ENCODE data around the gene CPVL.

CPVL gene

GRCh38 chr7:29040579-29040925 lies 105.8 kb downstream of the CPVL start:
- no peak for DNase-seq

- no peak for DNase-seq
Measured at GRCh38 chr7:29039821-29040578, 106.3 kb downstream of the CPVL start.

GRCh38 chr7:29038463-29038862 lies 107.9 kb downstream of the CPVL start:
- no peak for DNase-seq

- peak; percentile 71 for DNase-seq
Measured at GRCh38 chr7:29035044-29035740, 111.1 kb downstream of the CPVL start.

GRCh38 chr7:29033584-29033983 lies 112.8 kb downstream of the CPVL start:
- DNase-seq: no peak

GRCh38 chr7:29032146-29032545 lies 114.2 kb downstream of the CPVL start:
- no peak for DNase-seq

GRCh38 chr7:29030781-29031275 lies 115.5 kb downstream of the CPVL start:
- no peak for DNase-seq

- DNase-seq: no peak
Measured at GRCh38 chr7:29022291-29022988, 123.9 kb downstream of the CPVL start.

GRCh38 chr7:29019896-29020295 lies 126.4 kb downstream of the CPVL start:
- no peak for DNase-seq

GRCh38 chr7:29019387-29019786 lies 127.0 kb downstream of the CPVL start:
- DNase-seq: no peak

GRCh38 chr7:29017713-29018112 lies 128.6 kb downstream of the CPVL start:
- DNase-seq: no peak

GRCh38 chr7:29014725-29015124 lies 131.6 kb downstream of the CPVL start:
- no peak for DNase-seq

- no peak for DNase-seq
Measured at GRCh38 chr7:29013931-29014330, 132.4 kb downstream of the CPVL start.

GRCh38 chr7:29013082-29013695 lies 133.1 kb downstream of the CPVL start:
- no peak for DNase-seq

GRCh38 chr7:29009947-29010346 lies 136.4 kb downstream of the CPVL start:
- no peak for DNase-seq

- DNase-seq: no peak
Measured at GRCh38 chr7:29008590-29008989, 137.7 kb downstream of the CPVL start.

- DNase-seq: no peak
Measured at GRCh38 chr7:29007127-29007526, 139.2 kb downstream of the CPVL start.

- DNase-seq: no peak
Measured at GRCh38 chr7:29005829-29006228, 140.5 kb downstream of the CPVL start.

- DNase-seq: no peak
Measured at GRCh38 chr7:29005406-29005805, 140.9 kb downstream of the CPVL start.

GRCh38 chr7:29003703-29004102 lies 142.6 kb downstream of the CPVL start:
- DNase-seq: no peak

GRCh38 chr7:29000717-29001076 lies 145.6 kb downstream of the CPVL start:
- DNase-seq: no peak

- no peak for DNase-seq
Measured at GRCh38 chr7:28999895-29000716, 146.2 kb downstream of the CPVL start.

GRCh38 chr7:28999427-28999826 lies 146.9 kb downstream of the CPVL start:
- no peak for DNase-seq
